22Rv1 (cell line): ENCODE results near the gene RASSF1.
"Not testable (repeated sequence)": the region's sequence is repeated elsewhere in the genome, so short reads cannot be mapped to it uniquely, and the experiment has no call there.

ENCODE experiments used
- H3K27ac ChIP-seq: fragments of 450-650 bp; 2 replicates; pipeline ENCODE4 v1.5.1; 2017
- CTCF ChIP-seq: fragments of 450-650 bp; IDR thresholded peaks from 2 replicates; pipeline ENCODE4 v1.5.1; 2017; ENCODE audit warnings: mild to moderate bottlenecking
- ZFX ChIP-seq: fragments of 450-650 bp; IDR thresholded peaks from 2 replicates; pipeline ENCODE4 v1.6.1; 2017; ENCODE audit warnings: antibody characterized with exemption, borderline replicate concordance

The RASSF1 gene

DNA sequence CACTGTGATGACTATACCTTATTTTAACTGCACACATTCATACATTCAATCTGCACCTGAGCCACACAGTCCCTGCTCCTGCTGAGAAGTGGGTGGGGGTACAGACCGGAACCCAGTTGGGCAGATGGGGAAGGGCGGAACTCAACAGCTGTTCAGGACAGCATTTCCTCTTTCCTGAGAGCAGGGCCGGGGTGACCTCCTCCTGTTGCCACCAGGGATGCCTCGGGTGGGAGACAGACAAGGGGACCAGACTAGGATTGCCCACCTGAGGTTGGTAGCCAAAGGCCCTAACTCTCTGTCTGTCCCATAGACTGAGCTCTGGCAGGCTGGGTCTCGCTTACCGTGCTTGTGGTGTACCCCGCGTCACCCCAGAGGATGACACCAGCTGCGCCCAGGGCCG, 22.0 kb downstream of the RASSF1 start:
- H3K27ac ChIP-seq: no peak overlapping the region

GRCh38 chr3:50318163-50318562, 22.5 kb downstream of the RASSF1 start:
- TF ChIP-seq CTCF: no peak
- TF ChIP-seq ZFX: no peak
- H3K27ac ChIP-seq: no peak overlapping the region

More for the DNA sequence above, 22.0 kb downstream of the RASSF1 start:
- TF ChIP-seq CTCF (no peak), ZFX (no peak)

- TF ChIP-seq ZFX (no peak), CTCF (no peak)
- no peak overlapping the region for H3K27ac ChIP-seq
Observed at GRCh38 chr3:50317300-50317699, 23.3 kb downstream of the RASSF1 start.

- no peak overlapping the region for H3K27ac ChIP-seq
- TF ChIP-seq CTCF: no peak
- TF ChIP-seq ZFX: no peak
Observed at GRCh38 chr3:50316657-50317242, 23.9 kb downstream of the RASSF1 start.

GRCh38 chr3:50314816-50315215, 25.8 kb downstream of the RASSF1 start:
- H3K27ac ChIP-seq: 0 out of 2 replicates have a peak overlapping the region, but pooled peaks have one; percentile 13
- TF ChIP-seq CTCF: no peak

DNA sequence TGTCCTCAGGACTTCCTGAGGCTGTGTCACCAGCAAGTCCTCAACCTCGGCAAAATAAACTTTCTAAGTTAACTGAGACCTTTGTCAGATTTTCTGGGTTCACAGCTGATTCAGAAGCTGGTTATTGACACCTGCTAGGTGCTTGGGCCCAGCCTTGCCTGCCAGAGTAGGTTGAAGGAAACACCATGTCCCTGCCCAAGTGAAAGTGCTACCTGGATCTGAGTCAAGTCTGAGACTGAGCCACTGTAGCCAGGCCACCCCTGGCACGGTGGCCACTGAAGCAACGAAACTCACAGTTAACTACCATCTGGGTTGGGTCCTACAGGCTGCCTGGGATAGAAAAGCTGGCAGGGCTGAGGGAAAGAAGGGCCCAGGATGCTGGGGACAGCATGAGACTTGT, 26.3 kb downstream of the RASSF1 start:
- H3K27ac ChIP-seq: 0 out of 2 replicates have a peak overlapping the region, but pooled peaks have one; percentile 13
- no peak for TF ChIP-seq ZFX
- TF ChIP-seq CTCF: no peak

DNA sequence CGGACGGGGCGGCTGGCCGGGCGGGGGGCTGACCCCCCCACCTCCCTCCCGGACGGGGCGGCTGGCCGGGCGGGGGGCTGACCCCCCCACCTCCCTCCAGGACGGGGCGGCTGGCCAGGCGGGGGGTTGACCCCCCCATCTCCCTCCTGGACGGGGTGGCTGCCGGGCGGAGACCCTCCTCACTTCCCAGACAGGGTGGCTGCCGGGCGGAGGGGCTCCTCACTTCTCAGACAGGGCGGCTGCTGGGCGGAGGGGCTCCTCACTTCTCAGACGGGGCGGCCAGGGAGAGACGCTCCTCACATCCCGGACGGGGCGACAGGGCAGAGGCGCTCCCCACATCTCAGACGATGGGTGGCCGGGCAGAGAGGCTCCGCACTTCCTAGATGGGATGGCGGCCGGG, 28.6 kb downstream of the RASSF1 start:
- not testable (repeated sequence) for H3K27ac ChIP-seq

DNA sequence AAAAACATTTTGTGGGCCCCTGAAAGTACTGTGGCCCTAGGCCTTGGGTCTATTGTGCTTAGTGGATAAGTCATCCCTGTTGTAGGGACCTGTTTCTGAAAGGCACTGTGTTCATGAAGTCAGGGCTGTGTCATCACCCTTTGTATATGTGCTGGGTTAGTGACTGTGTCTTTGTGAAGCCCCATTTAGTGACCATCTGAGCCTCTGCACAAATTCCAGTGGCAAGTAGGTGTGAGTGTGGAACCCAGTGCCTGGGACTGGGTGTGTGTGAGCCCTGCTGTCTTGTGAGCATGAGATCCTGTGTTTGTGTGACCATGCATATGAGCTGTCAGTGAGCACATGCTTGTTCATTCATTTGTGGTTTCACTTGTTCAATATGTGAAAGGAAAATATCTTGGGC, 36.0 kb downstream of the RASSF1 start:
- H3K27ac ChIP-seq: no peak overlapping the region
- TF ChIP-seq CTCF (no peak), ZFX (no peak)
